ENCODE results near the gene PAK3.

Gene PAK3

DNA sequence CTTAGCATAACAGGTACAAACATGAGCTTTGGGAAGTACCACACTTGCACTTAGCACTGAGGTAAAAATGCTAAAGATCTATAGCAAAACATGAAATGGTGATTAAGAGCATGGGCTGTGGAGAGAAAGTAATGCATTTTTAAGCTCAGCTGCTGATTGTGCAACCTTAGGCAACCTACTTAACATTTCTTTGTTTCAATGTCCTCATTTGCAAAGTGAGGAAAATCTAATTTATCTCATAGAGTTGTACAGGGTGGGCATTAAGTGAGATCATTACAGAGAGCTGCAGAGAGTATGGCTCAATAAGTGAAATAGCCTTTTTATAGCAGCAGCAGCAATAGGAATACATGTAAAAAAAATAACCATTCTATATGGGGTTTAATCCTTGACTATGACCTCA, 87.0 kb downstream of the PAK3 start:
- Histone ChIP-seq H3K18ac (ENCODE audit: low read length) (no peak overlapping the region), H2BK5ac (ENCODE audit: low read length) (no peak overlapping the region), H3K23ac (ENCODE audit: low read length) (no peak overlapping the region), H3K9ac (ENCODE audit: low read length) (no peak overlapping the region), H2BK15ac (replicated peaks; ENCODE audit: low read depth) (no peak overlapping the region), H3K79me1 (ENCODE audit: low read length) (no peaks in the 10 kb centered on the region), H2BK120ac (ENCODE audit: low read depth, low read length) (no peak overlapping the region), H2AK5ac (ENCODE audit: low read length) (no peak overlapping the region), H3K27me3 (ENCODE audit: insufficient read depth, low read length, poor library complexity) (no peaks in the 10 kb centered on the region), H3K56ac (ENCODE audit: low read length) (no peak overlapping the region), H4K5ac (ENCODE audit: low read length) (no peak overlapping the region), H3K79me2 (ENCODE audit: control insufficient read depth, insufficient read depth, low read length) (no peaks in the 10 kb centered on the region), H3K4me2 (ENCODE audit: low read length) (no peak overlapping the region), H3K4me1 (ENCODE audit: control insufficient read depth, low read depth, low read length) (no peaks in the 10 kb centered on the region), H3K4ac (ENCODE audit: low read depth, low read length) (no peak overlapping the region), H3K27ac (ENCODE audit: low read depth, low read length) (no peak overlapping the region), H3K36me3 (ENCODE audit: control insufficient read depth, insufficient read depth, low read length) (no peaks in the 10 kb centered on the region), H4K8ac (ENCODE audit: low read depth, low read length) (no peak overlapping the region), H3K4me3 (ENCODE audit: low read length) (no peak overlapping the region)
- no peak for DNase-seq

DNA sequence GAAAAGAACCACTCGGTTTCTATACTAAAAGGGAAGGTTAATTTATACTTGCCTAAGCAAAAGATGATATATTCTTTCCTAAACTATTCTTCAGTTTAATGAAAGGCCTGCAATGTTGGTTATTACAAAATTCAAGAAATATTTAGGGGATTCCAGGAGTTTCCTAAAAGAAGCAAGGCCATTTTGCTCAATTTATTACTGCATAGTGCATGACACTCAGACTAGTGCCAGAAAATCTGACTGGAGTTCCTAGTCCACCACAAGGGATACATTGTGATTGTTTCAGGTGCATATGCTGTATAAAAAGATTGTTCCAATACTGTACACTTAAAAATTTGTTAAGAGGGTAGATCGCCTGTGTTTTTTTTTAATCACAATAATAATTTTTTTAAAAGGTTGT, 95.6 kb downstream of the PAK3 start:
- WGBS (ENCODE audit: extremely low coverage, insufficient coverage, low lambda C conversion rate), result no CpG with 5 or more reads among the region's 2 CpGs
- H3K9ac ChIP-seq (ENCODE audit: low read length), result no peak overlapping the region
- no peak overlapping the region for H2BK120ac ChIP-seq (ENCODE audit: low read depth, low read length)

GRCh38 chrX:111199505-111199904, 103.5 kb downstream of the PAK3 start:
- no peak overlapping the region for H4K8ac ChIP-seq (ENCODE audit: low read depth, low read length)
- WGBS (ENCODE audit: extremely low coverage, insufficient coverage, low lambda C conversion rate), result no CpG with 5 or more reads among the region's 2 CpGs
- no peaks in the 10 kb centered on the region for H3K27me3 ChIP-seq (ENCODE audit: insufficient read depth, low read length, poor library complexity)
- no peaks in the 10 kb centered on the region for H3K4me1 ChIP-seq (ENCODE audit: control insufficient read depth, low read depth, low read length)
- H2BK5ac ChIP-seq (ENCODE audit: low read length), result no peak overlapping the region
- no peak overlapping the region for H3K4me2 ChIP-seq (ENCODE audit: low read length)
- no peak overlapping the region for H3K56ac ChIP-seq (ENCODE audit: low read length)
- H4K5ac ChIP-seq (ENCODE audit: low read length), result no peak overlapping the region
- DNase-seq, result no peak
- no peak overlapping the region for H2BK15ac ChIP-seq (replicated peaks; ENCODE audit: low read depth)
- no peak overlapping the region for H3K18ac ChIP-seq (ENCODE audit: low read length)
- H2BK120ac ChIP-seq (ENCODE audit: low read depth, low read length), result no peak overlapping the region
- no peaks in the 10 kb centered on the region for H3K36me3 ChIP-seq (ENCODE audit: control insufficient read depth, insufficient read depth, low read length)
- H3K79me1 ChIP-seq (ENCODE audit: low read length), result no peaks in the 10 kb centered on the region
- no peaks in the 10 kb centered on the region for H3K79me2 ChIP-seq (ENCODE audit: control insufficient read depth, insufficient read depth, low read length)
- no peak overlapping the region for H2AK5ac ChIP-seq (ENCODE audit: low read length)
- no peak overlapping the region for H3K23ac ChIP-seq (ENCODE audit: low read length)
- no peak overlapping the region for H3K4me3 ChIP-seq (ENCODE audit: low read length)
- no peak overlapping the region for H3K9ac ChIP-seq (ENCODE audit: low read length)
- H3K4ac ChIP-seq (ENCODE audit: low read depth, low read length), result no peak overlapping the region
- no peak overlapping the region for H3K27ac ChIP-seq (ENCODE audit: low read depth, low read length)

More for the DNA sequence above, 95.6 kb downstream of the PAK3 start:
- no peaks in the 10 kb centered on the region for H3K27me3 ChIP-seq (ENCODE audit: insufficient read depth, low read length, poor library complexity)
- no peak overlapping the region for H2AK5ac ChIP-seq (ENCODE audit: low read length)
- H3K4me3 ChIP-seq (ENCODE audit: low read length), result no peak overlapping the region
- no peak overlapping the region for H2BK5ac ChIP-seq (ENCODE audit: low read length)
- H3K18ac ChIP-seq (ENCODE audit: low read length), result no peak overlapping the region
- no peaks in the 10 kb centered on the region for H3K79me1 ChIP-seq (ENCODE audit: low read length)
- H3K4me1 ChIP-seq (ENCODE audit: control insufficient read depth, low read depth, low read length), result no peaks in the 10 kb centered on the region
- no peak overlapping the region for H3K27ac ChIP-seq (ENCODE audit: low read depth, low read length)
- H3K23ac ChIP-seq (ENCODE audit: low read length), result no peak overlapping the region
- no peak overlapping the region for H3K56ac ChIP-seq (ENCODE audit: low read length)
- no peak overlapping the region for H3K4ac ChIP-seq (ENCODE audit: low read depth, low read length)
- no peak overlapping the region for H2BK15ac ChIP-seq (replicated peaks; ENCODE audit: low read depth)
- H3K4me2 ChIP-seq (ENCODE audit: low read length), result no peak overlapping the region
- DNase-seq, result no peak
- no peak overlapping the region for H4K8ac ChIP-seq (ENCODE audit: low read depth, low read length)
- no peaks in the 10 kb centered on the region for H3K79me2 ChIP-seq (ENCODE audit: control insufficient read depth, insufficient read depth, low read length)
- no peak overlapping the region for H4K5ac ChIP-seq (ENCODE audit: low read length)
- H3K36me3 ChIP-seq (ENCODE audit: control insufficient read depth, insufficient read depth, low read length), result no peaks in the 10 kb centered on the region

DNA sequence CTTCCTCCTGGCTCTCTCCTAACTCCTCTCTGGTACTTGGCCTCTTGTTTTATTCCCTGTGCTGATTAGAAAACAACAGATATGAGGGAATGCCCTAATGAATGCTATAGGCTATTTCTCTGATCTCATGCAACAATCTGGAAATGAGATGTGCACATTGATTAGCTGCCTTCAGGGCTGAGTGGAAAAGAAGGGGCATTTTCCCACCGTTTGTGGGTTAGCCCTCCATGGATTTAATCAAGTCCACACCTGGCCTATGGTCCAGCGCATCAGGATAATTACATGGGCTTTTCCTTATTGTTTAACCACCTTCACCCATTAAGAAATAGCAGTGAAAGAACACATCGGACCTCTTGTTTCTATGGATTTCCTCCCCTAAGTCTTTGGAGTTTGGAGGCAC, 104.3 kb downstream of the PAK3 start:
- no peaks in the 10 kb centered on the region for H3K36me3 ChIP-seq (ENCODE audit: control insufficient read depth, insufficient read depth, low read length)
- H3K27me3 ChIP-seq (ENCODE audit: insufficient read depth, low read length, poor library complexity), result no peaks in the 10 kb centered on the region
- no CpG with 5 or more reads among the region's 3 CpGs for WGBS (ENCODE audit: extremely low coverage, insufficient coverage, low lambda C conversion rate)
- H2AK5ac ChIP-seq (ENCODE audit: low read length), result no peak overlapping the region
- no peak overlapping the region for H3K56ac ChIP-seq (ENCODE audit: low read length)
- H2BK120ac ChIP-seq (ENCODE audit: low read depth, low read length), result no peak overlapping the region
- H3K4me3 ChIP-seq (ENCODE audit: low read length), result no peak overlapping the region
- H3K27ac ChIP-seq (ENCODE audit: low read depth, low read length), result no peak overlapping the region
- H3K4ac ChIP-seq (ENCODE audit: low read depth, low read length), result no peak overlapping the region
- H4K8ac ChIP-seq (ENCODE audit: low read depth, low read length), result no peak overlapping the region
- no peak overlapping the region for H4K5ac ChIP-seq (ENCODE audit: low read length)
- no peak overlapping the region for H3K4me2 ChIP-seq (ENCODE audit: low read length)
- H3K79me1 ChIP-seq (ENCODE audit: low read length), result no peaks in the 10 kb centered on the region
- H2BK15ac ChIP-seq (replicated peaks; ENCODE audit: low read depth), result no peak overlapping the region
- no peak overlapping the region for H3K23ac ChIP-seq (ENCODE audit: low read length)
- no peaks in the 10 kb centered on the region for H3K4me1 ChIP-seq (ENCODE audit: control insufficient read depth, low read depth, low read length)
- no peaks in the 10 kb centered on the region for H3K79me2 ChIP-seq (ENCODE audit: control insufficient read depth, insufficient read depth, low read length)
- no peak overlapping the region for H3K18ac ChIP-seq (ENCODE audit: low read length)
- H2BK5ac ChIP-seq (ENCODE audit: low read length), result no peak overlapping the region
- no peak overlapping the region for H3K9ac ChIP-seq (ENCODE audit: low read length)
- DNase-seq, result no peak

- Histone ChIP-seq H2BK120ac (ENCODE audit: low read depth, low read length) (no peak overlapping the region), H3K23ac (ENCODE audit: low read length) (no peak overlapping the region), H4K8ac (ENCODE audit: low read depth, low read length) (no peak overlapping the region), H3K36me3 (ENCODE audit: control insufficient read depth, insufficient read depth, low read length) (no peaks in the 10 kb centered on the region), H3K4me2 (ENCODE audit: low read length) (no peak overlapping the region), H2BK15ac (replicated peaks; ENCODE audit: low read depth) (no peak overlapping the region), H3K56ac (ENCODE audit: low read length) (no peak overlapping the region), H3K18ac (ENCODE audit: low read length) (no peak overlapping the region), H3K9ac (ENCODE audit: low read length) (no peak overlapping the region), H3K4me3 (ENCODE audit: low read length) (no peak overlapping the region), H3K4me1 (ENCODE audit: control insufficient read depth, low read depth, low read length) (no peaks in the 10 kb centered on the region), H2BK5ac (ENCODE audit: low read length) (no peak overlapping the region), H2AK5ac (ENCODE audit: low read length) (no peak overlapping the region), H3K79me1 (ENCODE audit: low read length) (no peaks in the 10 kb centered on the region), H3K27me3 (ENCODE audit: insufficient read depth, low read length, poor library complexity) (no peaks in the 10 kb centered on the region), H3K79me2 (ENCODE audit: control insufficient read depth, insufficient read depth, low read length) (no peaks in the 10 kb centered on the region), H4K5ac (ENCODE audit: low read length) (no peak overlapping the region), H3K27ac (ENCODE audit: low read depth, low read length) (no peak overlapping the region), H3K4ac (ENCODE audit: low read depth, low read length) (no peak overlapping the region)
- DNase-seq, result no peak
- WGBS (ENCODE audit: extremely low coverage, insufficient coverage, low lambda C conversion rate), result no CpG with 5 or more reads among the region's 8 CpGs
Observed at GRCh38 chrX:111207851-111208250, 111.9 kb downstream of the PAK3 start.

DNA sequence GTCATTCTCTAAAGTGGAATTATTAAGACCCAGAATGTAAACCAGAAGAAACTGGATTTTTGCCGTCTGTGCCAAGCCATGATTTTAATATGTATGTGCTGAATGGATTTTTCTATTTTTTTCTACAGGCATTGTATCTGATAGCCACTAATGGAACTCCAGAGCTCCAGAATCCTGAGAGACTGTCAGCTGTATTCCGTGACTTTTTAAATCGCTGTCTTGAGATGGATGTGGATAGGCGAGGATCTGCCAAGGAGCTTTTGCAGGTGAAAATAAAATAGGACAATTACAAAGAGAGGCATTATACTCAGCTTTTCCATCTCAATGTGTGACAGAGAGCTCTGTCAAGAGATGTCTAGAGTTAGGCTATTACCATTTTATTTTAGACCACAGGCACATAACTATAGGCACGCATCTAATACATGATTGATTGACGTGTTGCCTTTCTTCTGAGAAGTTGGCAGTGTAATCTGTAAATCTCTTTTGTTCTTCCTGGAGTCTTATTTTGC, 120.4 kb downstream of the PAK3 start:
- no peaks in the 10 kb centered on the region for H3K36me3 ChIP-seq (ENCODE audit: control insufficient read depth, insufficient read depth, low read length)
- H3K4me2 ChIP-seq (ENCODE audit: low read length), result no peak overlapping the region
- H3K4me3 ChIP-seq (ENCODE audit: low read length), result no peak overlapping the region
- H2BK15ac ChIP-seq (replicated peaks; ENCODE audit: low read depth), result no peak overlapping the region
- no peaks in the 10 kb centered on the region for H3K27me3 ChIP-seq (ENCODE audit: insufficient read depth, low read length, poor library complexity)
- no peak overlapping the region for H4K5ac ChIP-seq (ENCODE audit: low read length)
- H3K79me1 ChIP-seq (ENCODE audit: low read length), result no peaks in the 10 kb centered on the region
- H3K4ac ChIP-seq (ENCODE audit: low read depth, low read length), result no peak overlapping the region
- no peak overlapping the region for H2AK5ac ChIP-seq (ENCODE audit: low read length)
- no peaks in the 10 kb centered on the region for H3K79me2 ChIP-seq (ENCODE audit: control insufficient read depth, insufficient read depth, low read length)
- H3K27ac ChIP-seq (ENCODE audit: low read depth, low read length), result no peak overlapping the region
- no peak overlapping the region for H3K56ac ChIP-seq (ENCODE audit: low read length)
- no peak for DNase-seq
- no peak overlapping the region for H2BK5ac ChIP-seq (ENCODE audit: low read length)
- WGBS (ENCODE audit: extremely low coverage, insufficient coverage, low lambda C conversion rate), result no CpG with 5 or more reads among the region's 6 CpGs
- no peak overlapping the region for H3K23ac ChIP-seq (ENCODE audit: low read length)
- no peak overlapping the region for H3K18ac ChIP-seq (ENCODE audit: low read length)
- no peak overlapping the region for H2BK120ac ChIP-seq (ENCODE audit: low read depth, low read length)
- no peak overlapping the region for H4K8ac ChIP-seq (ENCODE audit: low read depth, low read length)
- no peak overlapping the region for H3K9ac ChIP-seq (ENCODE audit: low read length)
- no peaks in the 10 kb centered on the region for H3K4me1 ChIP-seq (ENCODE audit: control insufficient read depth, low read depth, low read length)

Measured in mesendoderm (in vitro differentiated cells).